Pancreas (tissue), 10 donors: ENCODE results near the gene TPSD1. TPM values are rescaled to one million over a fixed set of nuclear protein-coding genes. Genes with fewer than 3 reads are reported as not detected.
A peak's percentile ranks its signal among the peaks of the same experiment; 100 is the strongest.
"Not testable (repeated sequence)": the region's sequence is repeated elsewhere in the genome, so short reads cannot be mapped to it uniquely, and the experiment has no call there.

Experiments
- ATAC-seq, 4 donors: fragments of 200-7000 bp; cut with Tn5 transposase; one replicate each; pipeline versions ENCODE4 v1.8.0 to v1.9.1; 2020; ENCODE audit warnings: mild to moderate bottlenecking in 4 of 4, moderate library complexity in 4 of 4
- DNase-seq, 6 donors: peaks; one replicate each; pipeline ENCODE4 v3.0.0-alpha.2; 2020
- FAIRE-seq: peaks from 2 replicates; lab custom pipeline; 2012; peaks lifted over from hg19 to GRCh38; lab: Jason Lieb, UNC
- H3K27ac ChIP-seq, 4 donors: fragments of 200-600 bp; sonication (generic); 1 replicate in 3 of 4; 2 replicates in 1 of 4; pipeline versions ENCODE4 v1.5.0 to v1.8.0; 2020
- H3K27me3 ChIP-seq, 4 donors: fragments of 200-600 bp; one replicate each; pipeline ENCODE4 v1.8.0; 2021
- H3K36me3 ChIP-seq, 3 donors: fragments of 200-600 bp; sonication (generic) in 1 of 3; one replicate each; pipeline versions ENCODE4 v1.5.0 to v1.8.0; 2020 to 2021
- H3K4me1 ChIP-seq, 3 donors: fragments of 200-600 bp; one replicate each; pipeline ENCODE4 v1.8.0; 2021
- H3K4me3 ChIP-seq, 4 donors: fragments of 200-600 bp; sonication (generic) in 2 of 4; one replicate each; pipeline versions ENCODE4 v1.5.0 to v1.8.0; 2020 to 2021
- H3K9me3 ChIP-seq, 4 donors: fragments of 200-600 bp; one replicate each; pipeline ENCODE4 v1.8.0; 2021
- WGBS, 2 donors: extraction: QIAGEN DNeasy Blood & Tissue Kit; methylation state at CpG; one replicate each; pipeline ENCODE4 v1.1.7; 2013; 5-methylcytosine and 5-hydroxymethylcytosine counted together
- intact Hi-C, 3 donors: fragments of 100-400 bp; cut with DNase I; formaldehyde crosslinking; loops; one replicate each; pipeline versions ENCODE4 v1.11.1 to v1.14.2; 2022
- polyA plus RNA-seq, 2 donors: library from polyadenylated mRNA; stranded (reverse); fragments of 200-250 nt; gene quantifications; one replicate each; pipeline ENCODE4 v1.2.3, GENCODE V29; 2013
- total RNA-seq, 6 donors: library from RNA; stranded (reverse); fragmentation: NEBNext Ultra II Directional in 4 of 6; extraction: Animal tissue kit (Norgen Biotek cat#: 25700) in 4 of 6; gene quantifications; one replicate each; pipeline versions ENCODE4 v1.2.1 to v1.2.4, GENCODE V29; 2021 to 2023
- TF ChIP-seq, protein P1 (sequence below), 4 donors: fragments of 200-600 bp; sonication (generic) in 3 of 4; IDR thresholded peaks; one replicate each; pipeline versions ENCODE4 v1.5.0 to v1.8.0; 2021; ENCODE audit warnings: antibody characterized with exemption in 4 of 4
- donor health status: healthy with polysubstance abuse.
- donor health status: DM: no; HTN: no; CAD: no; lungs with moderate emphysema.
- donor health status: DM: no; HTN: no; CAD: no.
- donor health status: control.
- donor health status: control.
- donor health status: Bipolar disorder and iron deficiency.
- donor health status: DM: yes; HTN: yes; CAD: no.
- donor health status: DM: no; HTN: no; CAD: no.
- donor health status: DM: no; HTN: no; CAD: no.
- donor health status: DM: yes; HTN: yes; CAD: no.

Gene TPSD1
- total and polyA plus RNA-seq, 8 donors, result 0.19 to 0.61 (median 0.26) TPM; not detected in 5

DNA sequence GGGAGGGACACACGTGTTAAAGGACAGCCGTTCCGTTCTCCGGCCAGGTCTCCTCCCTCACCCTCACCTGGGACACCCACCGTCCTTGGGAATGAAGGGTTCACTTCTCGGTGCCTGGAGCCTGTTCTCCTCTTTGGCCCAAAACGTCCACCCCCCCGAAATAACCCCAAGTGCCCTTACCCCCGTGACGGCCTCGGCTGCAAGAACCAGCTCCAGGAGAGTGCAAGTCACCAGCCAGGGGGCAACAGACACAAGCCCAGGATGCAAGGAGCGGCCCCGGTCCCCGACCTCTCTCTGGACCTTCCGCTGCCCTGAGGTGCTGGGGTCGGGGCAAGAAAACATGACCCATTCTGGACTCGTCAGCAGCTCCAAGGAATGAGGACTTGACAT, 33.6 kb downstream of the TPSD1 start:
- H3K4me3 ChIP-seq, result no peak overlapping the region
- TF ChIP-seq, protein P1, sequence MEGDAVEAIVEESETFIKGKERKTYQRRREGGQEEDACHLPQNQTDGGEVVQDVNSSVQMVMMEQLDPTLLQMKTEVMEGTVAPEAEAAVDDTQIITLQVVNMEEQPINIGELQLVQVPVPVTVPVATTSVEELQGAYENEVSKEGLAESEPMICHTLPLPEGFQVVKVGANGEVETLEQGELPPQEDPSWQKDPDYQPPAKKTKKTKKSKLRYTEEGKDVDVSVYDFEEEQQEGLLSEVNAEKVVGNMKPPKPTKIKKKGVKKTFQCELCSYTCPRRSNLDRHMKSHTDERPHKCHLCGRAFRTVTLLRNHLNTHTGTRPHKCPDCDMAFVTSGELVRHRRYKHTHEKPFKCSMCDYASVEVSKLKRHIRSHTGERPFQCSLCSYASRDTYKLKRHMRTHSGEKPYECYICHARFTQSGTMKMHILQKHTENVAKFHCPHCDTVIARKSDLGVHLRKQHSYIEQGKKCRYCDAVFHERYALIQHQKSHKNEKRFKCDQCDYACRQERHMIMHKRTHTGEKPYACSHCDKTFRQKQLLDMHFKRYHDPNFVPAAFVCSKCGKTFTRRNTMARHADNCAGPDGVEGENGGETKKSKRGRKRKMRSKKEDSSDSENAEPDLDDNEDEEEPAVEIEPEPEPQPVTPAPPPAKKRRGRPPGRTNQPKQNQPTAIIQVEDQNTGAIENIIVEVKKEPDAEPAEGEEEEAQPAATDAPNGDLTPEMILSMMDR (IDR thresholded peaks at IDR 0.05), result no peak
- intact Hi-C loops, result no loop called here
- no peaks in the 10 kb centered on the region for H3K9me3 ChIP-seq
- no peaks in the 10 kb centered on the region for H3K36me3 ChIP-seq
- no peak overlapping the region for H3K27ac ChIP-seq
- FAIRE-seq (no peak), DNase-seq (no peak), ATAC-seq (peak in 1 of 4 donors; percentile 11)
- WGBS, 2 donors, result 17 to 23% methylated on average over 12 to 17 of the region's 17 CpGs
- peaks cover 0 to 8% (median 0%) of the 10 kb centered on the region in 4 donors for H3K27me3 ChIP-seq
- H3K4me1 ChIP-seq, result no peaks in the 10 kb centered on the region

DNA sequence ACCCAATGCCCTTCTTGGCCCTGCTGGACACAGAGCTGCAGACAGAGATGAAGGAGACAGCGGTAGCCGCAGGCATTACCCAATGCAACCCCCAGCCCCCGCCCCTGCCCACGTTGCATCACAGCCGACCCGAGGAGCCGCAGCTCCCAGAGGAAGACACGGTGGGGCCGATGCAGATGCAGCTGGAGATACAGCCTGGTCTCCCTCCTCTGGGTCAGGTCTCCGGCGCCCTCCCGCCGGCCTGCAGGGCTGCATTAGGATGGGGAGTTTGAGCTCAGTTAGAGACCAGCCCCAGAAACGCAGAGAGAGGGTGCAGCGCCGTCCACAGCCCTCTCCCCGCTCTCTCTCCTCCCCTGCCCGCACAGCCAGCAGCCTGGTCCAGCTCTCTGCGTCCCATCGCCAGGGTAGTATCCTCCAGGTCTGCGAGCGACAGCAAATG, 34.2 kb downstream of the TPSD1 start:
- FAIRE-seq, result no peak

DNA sequence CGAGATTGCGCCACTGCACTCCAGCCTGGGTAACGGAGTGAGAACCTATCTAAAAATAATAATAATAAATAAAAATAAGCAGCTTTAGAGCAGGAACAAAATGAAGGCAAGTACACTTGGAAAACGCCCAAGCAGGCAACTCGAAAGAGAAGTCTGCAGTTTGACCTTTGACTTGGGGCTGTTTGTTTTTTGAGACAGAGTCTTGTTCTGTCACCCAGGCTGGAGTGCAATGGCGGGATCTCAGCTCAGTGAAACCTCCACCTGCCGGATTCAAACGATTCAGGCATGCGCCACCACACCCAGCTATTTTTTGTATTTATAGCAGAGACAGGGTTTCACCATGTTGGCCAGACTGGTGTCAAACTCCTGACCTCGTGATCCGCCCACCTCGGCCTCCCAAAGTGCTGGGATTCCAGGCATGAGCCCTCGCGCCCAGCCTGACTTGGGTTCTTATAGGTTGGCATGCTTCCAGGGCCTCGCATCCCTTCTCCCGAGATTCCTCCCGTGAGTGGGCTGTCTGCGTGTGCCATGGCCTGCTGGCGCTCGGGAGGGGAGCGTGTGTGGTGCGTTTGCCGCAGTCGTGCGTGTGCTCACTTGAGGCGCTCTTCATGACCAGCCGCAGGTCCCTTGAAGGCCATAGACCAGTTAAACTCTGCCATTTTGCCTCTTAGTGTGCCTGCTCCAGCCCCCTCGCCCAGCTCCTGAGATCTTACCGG, 35.1 kb downstream of the TPSD1 start:
- ATAC-seq (no peak), DNase-seq (peak in 1 of 6 donors; percentile 63), FAIRE-seq (no peak)
- no peaks in the 10 kb centered on the region for H3K9me3 ChIP-seq
- no peaks in the 10 kb centered on the region for H3K36me3 ChIP-seq
- H3K27me3 ChIP-seq, result peaks cover 0 to 8% (median 0%) of the 10 kb centered on the region in 4 donors
- H3K27ac ChIP-seq, result no peak overlapping the region
- WGBS, 2 donors, result 56 to 61% methylated on average over 28 to 29 of the region's 29 CpGs
- intact Hi-C loops, result no loop called here
- no peak overlapping the region for H3K4me3 ChIP-seq
- TF ChIP-seq, protein P1 (IDR thresholded peaks at IDR 0.05), result no peak
- no peaks in the 10 kb centered on the region for H3K4me1 ChIP-seq

More for the DNA sequence above, 34.2 kb downstream of the TPSD1 start:
- H3K4me1 ChIP-seq, result no peaks in the 10 kb centered on the region
- peaks cover 0 to 8% (median 0%) of the 10 kb centered on the region in 4 donors for H3K27me3 ChIP-seq
- no peaks in the 10 kb centered on the region for H3K36me3 ChIP-seq
- TF ChIP-seq, protein P1 (IDR thresholded peaks at IDR 0.05), result no peak
- ATAC-seq (no peak), DNase-seq (no peak)
- no peaks in the 10 kb centered on the region for H3K9me3 ChIP-seq
- no peak overlapping the region for H3K27ac ChIP-seq
- 52 to 56% methylated on average over 18 to 22 of the region's 22 CpGs for WGBS, 2 donors
- H3K4me3 ChIP-seq, result no peak overlapping the region
- intact Hi-C loops, result no loop called here

DNA sequence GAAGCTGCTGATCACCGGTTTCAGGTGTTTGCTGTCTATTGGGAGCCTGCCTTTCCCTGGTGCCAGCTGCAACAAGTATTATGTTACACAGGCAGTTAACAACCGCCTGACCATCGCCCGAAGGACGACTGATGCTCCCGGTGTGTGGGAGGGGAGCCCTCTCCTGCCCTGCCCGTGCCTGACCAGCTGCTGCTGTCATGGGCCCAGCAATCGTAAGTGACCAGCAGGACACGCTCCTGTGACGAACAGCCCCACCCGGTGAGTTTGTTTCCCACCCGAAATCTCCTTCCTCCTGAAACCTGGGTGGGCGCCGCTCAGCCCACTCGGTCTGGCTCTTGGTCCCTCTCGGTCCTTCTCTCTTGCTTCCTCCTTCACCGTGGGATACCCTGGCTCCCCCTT, 35.7 kb downstream of the TPSD1 start:
- H3K4me3 ChIP-seq, result no peak overlapping the region
- intact Hi-C loops, result no loop called here
- H3K9me3 ChIP-seq, result no peaks in the 10 kb centered on the region
- TF ChIP-seq, protein P1 (IDR thresholded peaks at IDR 0.05), result no peak
- DNase-seq (peak in 1 of 6 donors; percentile 45), ATAC-seq (no peak), FAIRE-seq (no peak)
- peaks cover 0 to 8% (median 0%) of the 10 kb centered on the region in 4 donors for H3K27me3 ChIP-seq
- no peaks in the 10 kb centered on the region for H3K4me1 ChIP-seq
- no peaks in the 10 kb centered on the region for H3K36me3 ChIP-seq
- 57 to 62% methylated on average over 17 of the region's 17 CpGs for WGBS, 2 donors
- H3K27ac ChIP-seq, result no peak overlapping the region

DNA sequence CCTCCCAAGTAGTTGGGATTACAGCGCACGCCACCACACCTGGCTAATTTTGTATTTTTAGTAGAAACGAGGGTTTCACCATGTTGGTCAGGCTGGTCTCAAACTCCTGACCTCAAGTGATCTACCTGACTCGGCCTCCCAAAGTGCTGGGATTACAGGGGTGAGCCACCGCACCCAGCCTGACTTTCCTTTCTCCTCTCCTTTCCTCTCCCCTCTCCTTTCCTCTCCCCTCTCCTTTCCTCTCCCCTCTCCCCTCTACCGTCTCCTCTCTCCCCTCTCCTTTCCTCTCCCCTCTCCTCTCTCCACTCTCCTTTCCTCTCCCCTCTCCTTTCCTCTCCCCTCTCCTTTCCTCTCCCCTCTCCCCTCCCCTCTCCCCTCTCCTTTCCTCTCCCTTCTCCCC, 36.3 kb downstream of the TPSD1 start:
- H3K4me1 ChIP-seq, FAIRE-seq, H3K4me3 ChIP-seq, ATAC-seq, intact Hi-C loops, H3K36me3 ChIP-seq, H3K27ac ChIP-seq, H3K27me3 ChIP-seq, DNase-seq, H3K9me3 ChIP-seq: not testable (repeated sequence)
- 78 to 79% methylated on average over 6 of the region's 6 CpGs for WGBS, 2 donors

DNA sequence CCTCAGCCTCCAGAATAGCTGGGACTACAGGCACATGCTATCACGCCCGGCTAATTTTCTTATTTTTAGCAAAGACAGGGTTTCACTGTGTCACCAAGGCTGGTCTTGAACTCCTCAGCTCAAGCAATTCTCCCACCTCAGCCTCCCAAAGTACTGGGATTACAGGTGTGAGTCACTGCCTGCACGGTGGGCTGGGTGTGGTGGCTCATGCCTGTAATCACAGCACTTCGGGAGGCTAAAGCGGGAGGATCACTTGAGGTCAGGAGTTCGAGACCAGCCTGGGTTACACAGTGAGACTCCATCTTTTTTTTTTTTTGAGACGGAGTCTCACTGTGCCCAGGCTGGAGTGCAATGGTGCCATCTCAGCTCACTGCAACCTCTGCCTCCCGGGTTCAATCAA, 36.9 kb downstream of the TPSD1 start:
- FAIRE-seq, H3K4me1 ChIP-seq, DNase-seq, ATAC-seq, H3K36me3 ChIP-seq, H3K27ac ChIP-seq, H3K4me3 ChIP-seq, H3K9me3 ChIP-seq, H3K27me3 ChIP-seq, intact Hi-C loops: not testable (repeated sequence)
- WGBS, 2 donors, result 76 to 86% methylated on average over 8 of the region's 8 CpGs
